ENCODE data around the gene TRAK1. TPM values are rescaled to one million over a fixed set of nuclear protein-coding genes. Genes with fewer than 3 reads are reported as not detected.
A peak's percentile ranks its signal among the peaks of the same experiment; 100 is the strongest.

Gene TRAK1
- polyA plus RNA-seq, 1 donor = 36.2 TPM

DNA sequence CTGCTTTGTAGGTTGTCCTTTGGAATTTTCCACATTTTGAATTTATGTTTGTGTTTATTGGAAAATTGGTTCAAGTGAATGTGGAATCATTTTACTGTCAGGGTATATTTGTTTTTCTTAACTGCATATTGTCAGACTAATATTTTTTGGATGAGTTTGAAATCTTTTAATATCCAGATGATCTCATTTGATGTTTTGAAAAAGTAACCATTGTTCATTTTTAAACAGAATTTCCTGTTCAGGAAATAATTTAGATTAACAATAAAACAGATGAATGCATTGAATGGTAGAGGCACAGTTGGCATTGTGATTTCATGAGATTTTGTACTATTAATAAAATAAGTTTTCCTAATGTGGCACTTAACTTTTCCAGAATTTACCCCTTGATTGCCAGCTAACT lies 15.5 kb downstream of the TRAK1 start:
- Histone ChIP-seq H3K9me3 (ENCODE audit: control insufficient read depth, low read depth, low read length) (no peaks in the 10 kb centered on the region), H3K4me3 (ENCODE audit: low read length) (no peak overlapping the region), H3K27me3 (ENCODE audit: control insufficient read depth, insufficient read depth, low read length) (no peaks in the 10 kb centered on the region), H3K4me1 (ENCODE audit: control insufficient read depth, insufficient read depth, low read length) (no peaks in the 10 kb centered on the region), H3K36me3 (ENCODE audit: control insufficient read depth, insufficient read depth, low read length) (no peaks in the 10 kb centered on the region), H3K27ac (ENCODE audit: low read length) (no peak overlapping the region)
- no peak for DNase-seq

DNA sequence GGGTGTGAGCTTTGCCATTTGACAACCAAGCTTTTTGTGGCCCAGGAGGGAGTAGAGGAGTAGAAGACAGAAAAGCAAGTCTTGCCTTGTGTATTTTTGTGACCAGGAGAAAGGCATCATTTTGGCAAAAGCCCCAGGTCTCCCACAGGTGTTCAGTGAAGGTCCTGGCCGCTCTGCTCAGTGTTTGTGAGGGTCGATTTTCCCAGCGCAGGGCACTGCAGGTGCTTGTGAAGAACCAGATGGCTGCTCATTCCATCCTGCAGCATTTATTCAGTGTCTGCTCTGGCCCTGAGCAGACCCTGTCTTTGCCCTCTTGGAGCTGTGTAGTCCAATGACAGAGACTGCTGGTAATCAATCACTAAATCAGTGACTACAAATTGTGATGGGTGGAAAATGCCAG lies 19.5 kb downstream of the TRAK1 start:
- no CpG with 5 or more reads among the region's 3 CpGs for WGBS (ENCODE audit: insufficient coverage, low lambda C conversion rate)
- H3K27ac ChIP-seq (ENCODE audit: low read length) = no peak overlapping the region
- H3K4me3 ChIP-seq (ENCODE audit: low read length) = no peak overlapping the region
- no peaks in the 10 kb centered on the region for H3K4me1 ChIP-seq (ENCODE audit: control insufficient read depth, insufficient read depth, low read length)
- no peak for DNase-seq
- H3K27me3 ChIP-seq (ENCODE audit: control insufficient read depth, insufficient read depth, low read length) = no peaks in the 10 kb centered on the region
- no peaks in the 10 kb centered on the region for H3K9me3 ChIP-seq (ENCODE audit: control insufficient read depth, low read depth, low read length)
- peaks cover 4% of the 10 kb centered on the region for H3K36me3 ChIP-seq (ENCODE audit: control insufficient read depth, insufficient read depth, low read length)

- DNase-seq = no peak
- H3K9me3 ChIP-seq (ENCODE audit: control insufficient read depth, low read depth, low read length) = no peaks in the 10 kb centered on the region
- H3K4me1 ChIP-seq (ENCODE audit: control insufficient read depth, insufficient read depth, low read length) = no peaks in the 10 kb centered on the region
- H3K4me3 ChIP-seq (ENCODE audit: low read length) = no peak overlapping the region
- WGBS (ENCODE audit: insufficient coverage, low lambda C conversion rate) = 40% methylated on average over 1 of the region's 4 CpGs
- H3K36me3 ChIP-seq (ENCODE audit: control insufficient read depth, insufficient read depth, low read length) = peaks cover 6% of the 10 kb centered on the region
- no peaks in the 10 kb centered on the region for H3K27me3 ChIP-seq (ENCODE audit: control insufficient read depth, insufficient read depth, low read length)
- H3K27ac ChIP-seq (ENCODE audit: low read length) = no peak overlapping the region
These were observed 23.1 kb downstream of the TRAK1 start for GRCh38 chr3:42114130-42114725.

DNA sequence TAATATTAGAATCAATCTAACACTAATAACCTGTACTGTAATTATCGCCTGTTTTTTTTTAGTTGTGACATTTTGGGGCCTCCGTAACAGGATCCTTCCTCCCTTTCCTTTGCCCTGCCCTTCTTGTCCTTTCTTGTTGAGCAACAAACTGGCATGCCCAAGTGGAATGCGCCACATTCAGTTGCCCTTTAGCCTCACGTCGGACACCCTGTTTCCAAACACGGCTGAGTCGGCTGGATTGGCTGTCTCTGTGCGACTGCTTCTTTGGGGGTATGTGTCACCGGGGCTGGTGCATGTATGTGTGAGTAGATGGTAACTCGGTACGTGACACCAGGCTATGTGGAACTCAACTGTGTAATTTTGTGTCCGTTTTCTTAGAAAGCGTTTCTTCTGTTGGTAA lies 24.1 kb downstream of the TRAK1 start:
- 100% methylated on average over 1 of the region's 13 CpGs for WGBS (ENCODE audit: insufficient coverage, low lambda C conversion rate)
- no peak overlapping the region for H3K27ac ChIP-seq (ENCODE audit: low read length)
- H3K4me3 ChIP-seq (ENCODE audit: low read length) = no peak overlapping the region
- no peaks in the 10 kb centered on the region for H3K27me3 ChIP-seq (ENCODE audit: control insufficient read depth, insufficient read depth, low read length)
- H3K4me1 ChIP-seq (ENCODE audit: control insufficient read depth, insufficient read depth, low read length) = no peaks in the 10 kb centered on the region
- H3K36me3 ChIP-seq (ENCODE audit: control insufficient read depth, insufficient read depth, low read length) = peaks cover 6% of the 10 kb centered on the region
- no peak for DNase-seq
- H3K9me3 ChIP-seq (ENCODE audit: control insufficient read depth, low read depth, low read length) = no peaks in the 10 kb centered on the region

DNA sequence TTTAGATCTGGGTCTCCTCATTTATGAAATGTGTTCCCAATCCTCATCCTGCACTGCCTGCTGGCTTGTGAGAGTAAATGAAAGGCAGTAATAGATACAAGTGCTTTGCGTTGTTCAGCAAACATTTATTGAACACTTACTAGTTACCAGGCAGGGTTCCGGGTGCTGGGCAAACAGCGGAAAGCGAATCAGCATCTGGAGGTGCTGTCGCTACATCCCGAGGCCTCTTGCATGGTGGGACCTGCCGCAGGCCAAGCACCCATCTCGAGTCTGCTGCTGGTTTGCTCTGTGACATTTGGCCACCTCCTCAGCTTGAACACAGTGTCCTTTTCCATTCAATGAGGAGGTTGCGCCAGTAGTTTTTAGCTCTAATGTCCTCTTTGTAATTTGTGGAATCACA lies 24.8 kb downstream of the TRAK1 start:
- no peak for DNase-seq
- Histone ChIP-seq H3K4me3 (ENCODE audit: low read length) (no peak overlapping the region), H3K4me1 (ENCODE audit: control insufficient read depth, insufficient read depth, low read length) (no peaks in the 10 kb centered on the region)

GRCh38 chr3:42116466-42116865 lies 25.3 kb downstream of the TRAK1 start:
- H3K27me3 ChIP-seq (ENCODE audit: control insufficient read depth, insufficient read depth, low read length) = no peaks in the 10 kb centered on the region
- H3K4me1 ChIP-seq (ENCODE audit: control insufficient read depth, insufficient read depth, low read length) = no peaks in the 10 kb centered on the region

More for the DNA sequence above, 24.8 kb downstream of the TRAK1 start:
- Histone ChIP-seq H3K27ac (ENCODE audit: low read length) (no peak overlapping the region), H3K27me3 (ENCODE audit: control insufficient read depth, insufficient read depth, low read length) (no peaks in the 10 kb centered on the region), H3K9me3 (ENCODE audit: control insufficient read depth, low read depth, low read length) (no peaks in the 10 kb centered on the region), H3K36me3 (ENCODE audit: control insufficient read depth, insufficient read depth, low read length) (peaks cover 6% of the 10 kb centered on the region)
- no CpG with 5 or more reads among the region's 9 CpGs for WGBS (ENCODE audit: insufficient coverage, low lambda C conversion rate)

DNA sequence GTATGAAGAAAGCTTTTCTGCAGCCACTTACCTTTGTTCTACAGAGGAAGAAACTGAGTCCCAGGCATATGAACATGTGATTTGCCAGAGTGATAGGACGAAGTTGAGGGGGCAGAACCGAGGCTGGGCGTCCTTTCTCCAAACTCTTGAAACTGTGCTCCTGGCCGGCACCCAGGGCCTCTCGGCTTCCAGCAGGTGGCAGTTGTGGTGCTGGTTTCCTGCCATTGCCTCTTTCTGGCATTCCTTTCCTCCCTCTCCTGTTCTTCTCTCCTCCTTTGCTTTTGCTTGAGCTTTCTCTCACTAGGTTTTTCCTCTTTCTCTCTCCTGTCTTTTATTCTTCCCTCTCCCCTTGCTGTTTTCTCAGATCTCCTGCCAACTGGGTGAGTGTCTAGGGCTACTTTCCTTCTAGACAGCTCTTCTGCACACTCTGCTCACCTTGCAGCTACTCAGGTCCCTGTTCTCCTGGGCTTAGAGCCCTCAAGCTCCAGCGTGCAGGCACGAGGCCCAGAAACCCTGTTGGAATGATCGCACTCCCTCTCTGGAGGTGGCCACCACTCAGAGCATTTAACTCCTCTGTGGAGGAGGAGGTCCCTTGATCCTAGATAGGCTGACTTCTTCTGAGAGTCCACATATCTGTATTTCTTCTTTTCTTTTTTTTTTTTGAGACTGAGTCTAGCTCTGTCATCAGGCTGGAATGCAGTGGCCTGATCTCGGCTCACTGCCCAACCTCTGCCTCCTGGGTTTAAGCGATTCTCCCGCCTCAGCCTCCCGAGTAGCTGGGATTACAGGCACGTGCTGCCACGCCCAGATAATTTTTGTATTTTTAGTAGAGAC lies 26.2 kb downstream of the TRAK1 start:
- WGBS (ENCODE audit: insufficient coverage, low lambda C conversion rate) = 100% methylated on average over 1 of the region's 14 CpGs
- H3K4me1 ChIP-seq (ENCODE audit: control insufficient read depth, insufficient read depth, low read length) = no peaks in the 10 kb centered on the region

More at GRCh38 chr3:42116466-42116865, 25.3 kb downstream of the TRAK1 start:
- WGBS (ENCODE audit: insufficient coverage, low lambda C conversion rate) = no CpG with 5 or more reads among the region's 1 CpG
- no peak overlapping the region for H3K4me3 ChIP-seq (ENCODE audit: low read length)
- H3K27ac ChIP-seq (ENCODE audit: low read length) = no peak overlapping the region
- no peak for DNase-seq
- no peaks in the 10 kb centered on the region for H3K9me3 ChIP-seq (ENCODE audit: control insufficient read depth, low read depth, low read length)
- H3K36me3 ChIP-seq (ENCODE audit: control insufficient read depth, insufficient read depth, low read length) = peaks cover 6% of the 10 kb centered on the region

DNA sequence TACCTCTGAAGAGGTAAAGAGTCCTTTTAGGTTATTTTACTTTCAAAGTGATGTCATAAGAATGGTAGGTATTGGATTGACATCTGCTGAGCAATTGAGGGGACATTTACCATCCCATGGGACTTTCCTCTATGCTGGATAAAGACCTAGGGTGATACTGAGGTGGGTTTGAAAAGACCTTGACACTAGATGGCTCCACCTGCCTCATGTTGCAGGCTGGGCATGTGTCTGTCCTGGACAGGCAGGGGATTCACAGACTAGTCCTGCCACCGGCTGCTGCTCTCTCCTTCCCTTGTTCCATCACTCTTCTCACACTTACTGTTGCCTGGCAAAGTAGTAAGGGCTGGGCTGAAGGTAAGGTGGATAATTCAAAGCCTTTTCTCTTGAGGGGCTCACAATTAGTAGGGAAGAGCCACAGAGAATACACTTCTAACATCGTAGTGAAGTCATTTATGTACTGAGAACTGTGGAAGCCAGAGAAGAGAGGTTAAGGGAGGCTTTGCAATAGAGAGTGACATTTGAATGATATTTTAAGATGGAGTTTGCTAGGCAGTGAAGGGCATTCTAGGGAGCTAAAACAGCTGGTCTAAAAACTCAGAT lies 27.7 kb downstream of the TRAK1 start:
- WGBS (ENCODE audit: insufficient coverage, low lambda C conversion rate) = no CpG with 5 or more reads among the region's 2 CpGs
- peak; percentile 60 to 72 for DNase-seq
- H3K4me3 ChIP-seq (ENCODE audit: low read length) = no peak overlapping the region
- peaks cover 6% of the 10 kb centered on the region for H3K36me3 ChIP-seq (ENCODE audit: control insufficient read depth, insufficient read depth, low read length)
- H3K9me3 ChIP-seq (ENCODE audit: control insufficient read depth, low read depth, low read length) = no peaks in the 10 kb centered on the region
- H3K4me1 ChIP-seq (ENCODE audit: control insufficient read depth, insufficient read depth, low read length) = no peaks in the 10 kb centered on the region
- H3K27ac ChIP-seq (ENCODE audit: low read length) = no peak overlapping the region
- H3K27me3 ChIP-seq (ENCODE audit: control insufficient read depth, insufficient read depth, low read length) = no peaks in the 10 kb centered on the region

More for the DNA sequence above, 26.2 kb downstream of the TRAK1 start:
- H3K27me3 ChIP-seq (ENCODE audit: control insufficient read depth, insufficient read depth, low read length) = no peaks in the 10 kb centered on the region
- peaks cover 6% of the 10 kb centered on the region for H3K36me3 ChIP-seq (ENCODE audit: control insufficient read depth, insufficient read depth, low read length)
- H3K27ac ChIP-seq (ENCODE audit: low read length) = no peak overlapping the region
- no peak for DNase-seq
- no peak overlapping the region for H3K4me3 ChIP-seq (ENCODE audit: low read length)
- H3K9me3 ChIP-seq (ENCODE audit: control insufficient read depth, low read depth, low read length) = no peaks in the 10 kb centered on the region

DNA sequence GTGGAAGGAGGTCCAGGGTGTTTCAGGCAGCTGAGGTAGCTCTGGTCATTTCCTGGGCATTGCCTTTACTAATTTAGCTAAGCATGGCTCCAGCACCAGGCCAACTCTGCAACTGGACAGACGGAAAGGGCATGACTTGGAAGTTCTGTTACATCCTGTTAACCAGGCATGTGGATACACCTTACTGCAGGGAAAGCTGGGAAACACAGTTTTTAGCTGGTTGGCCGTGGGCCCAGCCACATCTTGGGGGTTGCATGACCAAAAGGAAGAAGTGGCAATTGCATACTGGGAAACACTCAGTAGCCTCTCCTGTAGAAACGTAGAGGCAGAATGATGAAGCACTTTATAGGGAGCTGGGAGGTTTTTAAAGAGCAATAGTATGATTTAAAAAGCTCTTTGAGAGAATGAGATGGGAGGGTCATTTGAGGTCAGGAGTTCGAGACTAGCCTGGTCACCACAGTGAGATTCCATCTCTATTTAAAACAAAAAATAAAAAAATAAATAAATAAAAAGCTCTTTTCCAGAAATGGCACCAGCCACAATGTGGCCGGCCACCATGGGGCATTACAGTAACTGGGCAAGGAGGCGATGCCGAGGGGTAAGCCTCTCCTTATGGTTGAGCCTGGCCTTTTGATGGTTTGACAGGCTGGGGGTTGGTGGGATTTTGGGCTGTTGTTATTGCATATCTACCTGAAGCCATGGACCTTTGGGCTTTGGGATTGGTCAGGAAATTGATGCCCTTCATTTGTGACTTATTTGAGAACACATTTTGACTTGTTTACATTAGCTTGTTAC lies 28.6 kb downstream of the TRAK1 start:
- no peak overlapping the region for H3K27ac ChIP-seq (ENCODE audit: low read length)
- H3K9me3 ChIP-seq (ENCODE audit: control insufficient read depth, low read depth, low read length) = no peaks in the 10 kb centered on the region
- no peaks in the 10 kb centered on the region for H3K27me3 ChIP-seq (ENCODE audit: control insufficient read depth, insufficient read depth, low read length)
- H3K4me3 ChIP-seq (ENCODE audit: low read length) = no peak overlapping the region
- no peak for DNase-seq
- no peaks in the 10 kb centered on the region for H3K4me1 ChIP-seq (ENCODE audit: control insufficient read depth, insufficient read depth, low read length)
- 100% methylated on average over 2 of the region's 7 CpGs for WGBS (ENCODE audit: insufficient coverage, low lambda C conversion rate)
- peaks cover 6% of the 10 kb centered on the region for H3K36me3 ChIP-seq (ENCODE audit: control insufficient read depth, insufficient read depth, low read length)

DNA sequence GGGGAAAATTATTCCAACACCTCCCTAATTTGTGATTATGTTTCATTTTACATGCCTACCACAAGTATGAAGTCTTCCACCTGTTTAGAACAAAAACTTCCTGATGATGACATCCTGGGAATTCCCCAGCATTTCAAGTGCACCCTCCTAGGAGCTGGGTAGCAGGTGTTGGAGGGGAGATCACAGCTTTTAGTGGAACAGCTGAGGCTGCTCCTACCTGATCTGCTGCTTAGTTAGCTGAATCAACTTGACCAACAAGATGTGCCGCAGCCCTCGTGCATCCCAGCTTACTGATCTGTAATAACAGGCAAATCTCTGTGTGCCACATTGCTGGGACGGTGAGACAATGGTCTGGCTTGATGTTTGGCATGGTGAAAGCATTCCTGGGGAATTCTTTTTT lies 29.7 kb downstream of the TRAK1 start:
- Histone ChIP-seq H3K36me3 (ENCODE audit: control insufficient read depth, insufficient read depth, low read length) (peaks cover 5% of the 10 kb centered on the region), H3K9me3 (ENCODE audit: control insufficient read depth, low read depth, low read length) (no peaks in the 10 kb centered on the region), H3K27ac (ENCODE audit: low read length) (no peak overlapping the region), H3K4me1 (ENCODE audit: control insufficient read depth, insufficient read depth, low read length) (no peaks in the 10 kb centered on the region), H3K4me3 (ENCODE audit: low read length) (no peak overlapping the region), H3K27me3 (ENCODE audit: control insufficient read depth, insufficient read depth, low read length) (no peaks in the 10 kb centered on the region)
- no CpG with 5 or more reads among the region's 3 CpGs for WGBS (ENCODE audit: insufficient coverage, low lambda C conversion rate)
- DNase-seq = no peak
